Measurements from ENCODE around the gene RELB.

RELB gene

GRCh38 chr19:45056831-45057230 lies 55.6 kb downstream of the RELB start:
- TF ChIP-seq POU6F1 (CRISPR knock-in tag; IDR thresholded peaks at IDR 0.05; ENCODE audit: borderline replicate concordance, low read depth) (no peak), CREB5 (CRISPR knock-in tag; IDR thresholded peaks at IDR 0.05; ENCODE audit: low read depth) (no peak), TSHZ2 (CRISPR knock-in tag; IDR thresholded peaks at IDR 0.05) (no peak)
- no peak for ATAC-seq

- no peak for ATAC-seq
- TF ChIP-seq BACH2 (CRISPR knock-in tag; IDR thresholded peaks at IDR 0.05; ENCODE audit: borderline replicate concordance): no peak
- no peak for TF ChIP-seq ZNF70 (CRISPR knock-in tag; IDR thresholded peaks at IDR 0.05)
- no peak for TF ChIP-seq ZFP3 (CRISPR knock-in tag; IDR thresholded peaks at IDR 0.05)
- TF ChIP-seq POU6F1 (CRISPR knock-in tag; IDR thresholded peaks at IDR 0.05; ENCODE audit: borderline replicate concordance, low read depth): no peak
- TF ChIP-seq ARNTL (CRISPR knock-in tag; IDR thresholded peaks at IDR 0.05; ENCODE audit: borderline replicate concordance, low read depth): no peak
- TF ChIP-seq CSDC2 (CRISPR knock-in tag; IDR thresholded peaks at IDR 0.05): no peak
- TF ChIP-seq CSRNP3 (CRISPR knock-in tag; IDR thresholded peaks at IDR 0.05): no peak
- TF ChIP-seq OSR1 (CRISPR knock-in tag; IDR thresholded peaks at IDR 0.05): no peak
- no peak for TF ChIP-seq PATZ1 (CRISPR knock-in tag; IDR thresholded peaks at IDR 0.05; ENCODE audit: borderline replicate concordance)
- TF ChIP-seq ISL1 (CRISPR knock-in tag; IDR thresholded peaks at IDR 0.05): no peak
- no peak for TF ChIP-seq ZC3H10 (CRISPR knock-in tag; IDR thresholded peaks at IDR 0.05)
- TF ChIP-seq TOX (CRISPR knock-in tag; IDR thresholded peaks at IDR 0.05; ENCODE audit: borderline replicate concordance): no peak
- TF ChIP-seq CREB5 (CRISPR knock-in tag; IDR thresholded peaks at IDR 0.05; ENCODE audit: low read depth): no peak
- TF ChIP-seq SNAI2 (CRISPR knock-in tag; IDR thresholded peaks at IDR 0.05): no peak
These were observed 56.2 kb downstream of the RELB start for GRCh38 chr19:45057444-45057843.

GRCh38 chr19:45058622-45059159 lies 57.4 kb downstream of the RELB start:
- ATAC-seq: peak; percentile 7; the same call in 1 of the 3 replicates

More at GRCh38 chr19:45058622-45059159, 57.4 kb downstream of the RELB start:
- TF ChIP-seq RARB (CRISPR knock-in tag; IDR thresholded peaks at IDR 0.05) (no peak), ZC3H10 (CRISPR knock-in tag; IDR thresholded peaks at IDR 0.05) (no peak), ZFP30 (CRISPR knock-in tag; IDR thresholded peaks at IDR 0.05) (no peak), PPARA (CRISPR knock-in tag; IDR thresholded peaks at IDR 0.05; ENCODE audit: borderline replicate concordance) (no peak), ZNF70 (CRISPR knock-in tag; IDR thresholded peaks at IDR 0.05) (no peak), ZFP3 (CRISPR knock-in tag; IDR thresholded peaks at IDR 0.05) (no peak), TSHZ2 (CRISPR knock-in tag; IDR thresholded peaks at IDR 0.05) (no peak), TOX (CRISPR knock-in tag; IDR thresholded peaks at IDR 0.05; ENCODE audit: borderline replicate concordance) (no peak), CSRNP3 (CRISPR knock-in tag; IDR thresholded peaks at IDR 0.05) (no peak), TCF4 (CRISPR knock-in tag; IDR thresholded peaks at IDR 0.05; ENCODE audit: borderline replicate concordance) (no peak)

All from SK-N-SH treated with all-trans-retinoic acid at 6 μM for 48 hours (cell line).